ENCODE results near the gene CALR.

The CALR gene

DNA sequence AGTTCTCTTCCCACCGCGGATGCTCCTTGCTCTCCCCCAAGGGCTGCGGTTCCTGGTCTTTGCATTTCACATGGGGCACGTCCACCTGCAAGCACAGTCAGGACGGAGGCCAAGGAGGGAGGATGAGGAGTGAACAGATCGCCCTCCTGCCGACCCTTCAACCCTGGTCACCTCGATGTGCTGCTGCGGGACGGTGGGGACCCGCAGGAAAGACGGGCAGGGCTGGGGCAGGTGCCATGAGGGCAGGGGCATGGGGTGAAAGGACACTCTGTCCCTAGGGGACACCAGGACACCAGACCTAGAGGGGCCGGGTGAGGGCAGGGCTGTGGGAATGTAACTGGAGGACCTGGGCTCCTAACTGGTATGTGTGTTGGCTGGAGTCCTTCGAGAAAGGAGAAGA lies 20.2 kb upstream of the CALR start:
- no peak overlapping the region for H3K4me3 ChIP-seq
- no peaks in the 10 kb centered on the region for H3K27me3 ChIP-seq (ENCODE audit: low read depth)
- H3K4me1 ChIP-seq, result peaks cover 5% of the 10 kb centered on the region; the same call in 1 of the 2 replicates
- peaks cover 11% of the 10 kb centered on the region for H3K36me3 ChIP-seq (replicated peaks)
- in situ Hi-C loops (cut with MboI; ENCODE audit: low sequenced_read_pairs), result no loop called here
- DNase-seq (ENCODE audit: low spot score in 2 of 2), result no peak
- no peaks in the 10 kb centered on the region; the same call in 1 of the 2 replicates for H3K9me3 ChIP-seq

DNA sequence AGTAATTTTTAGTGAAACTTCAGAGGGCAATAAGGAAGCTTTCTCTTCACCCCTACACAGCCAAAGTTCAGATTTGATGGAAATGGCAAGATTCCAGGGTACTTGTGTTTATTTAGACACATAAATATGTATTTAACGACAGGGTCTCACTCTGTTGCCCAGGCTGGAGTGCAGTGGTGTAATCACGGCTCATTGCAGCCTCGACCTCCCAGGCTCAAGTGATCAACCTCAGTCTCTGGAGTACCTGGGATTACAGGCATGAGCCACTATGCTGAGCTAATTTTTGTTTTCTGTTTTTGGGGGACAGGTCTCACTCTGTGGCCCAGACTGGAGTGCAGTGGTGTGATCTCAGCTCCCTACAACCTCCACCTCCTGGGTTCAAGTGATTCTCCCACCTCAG lies 17.4 kb upstream of the CALR start:
- H3K4me1 ChIP-seq, result peaks cover 2% of the 10 kb centered on the region; the same call in 1 of the 2 replicates
- H3K27me3 ChIP-seq (ENCODE audit: low read depth), result no peaks in the 10 kb centered on the region
- no peak overlapping the region for H3K4me3 ChIP-seq
- no peaks in the 10 kb centered on the region; the same call in 1 of the 2 replicates for H3K9me3 ChIP-seq
- in situ Hi-C loops (cut with MboI; ENCODE audit: low sequenced_read_pairs), result no loop called here
- no peak for DNase-seq (ENCODE audit: low spot score in 2 of 2)
- peaks cover 37% of the 10 kb centered on the region for H3K36me3 ChIP-seq (replicated peaks)

DNA sequence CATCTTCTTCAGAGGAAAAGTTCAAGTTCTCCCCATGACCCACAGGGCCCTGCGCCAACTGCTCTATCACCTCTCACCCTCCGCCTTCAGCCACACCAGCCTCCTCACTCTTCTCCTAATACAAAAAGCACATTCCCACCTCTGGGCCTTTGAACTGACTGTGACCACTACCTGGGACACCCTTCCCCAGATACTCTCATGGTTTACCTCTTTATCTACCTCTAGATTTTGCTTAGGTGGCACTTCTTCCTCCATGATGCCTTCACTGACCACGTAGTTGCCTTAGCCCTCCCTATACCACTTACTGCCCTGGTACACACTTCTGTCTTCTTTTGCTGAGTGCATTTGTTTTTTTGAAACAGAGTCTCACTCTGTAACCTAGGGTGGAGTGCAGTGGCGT lies 15.4 kb upstream of the CALR start:
- DNase-seq (ENCODE audit: low spot score in 2 of 2), result no peak
- Histone ChIP-seq H3K27me3 (ENCODE audit: low read depth) (no peaks in the 10 kb centered on the region), H3K36me3 (replicated peaks) (peaks cover 52% of the 10 kb centered on the region), H3K9me3 (no peaks in the 10 kb centered on the region; the same call in 1 of the 2 replicates), H3K4me1 (peaks cover 2% of the 10 kb centered on the region; the same call in 1 of the 2 replicates), H3K4me3 (no peak overlapping the region)
- in situ Hi-C loops (cut with MboI; ENCODE audit: low sequenced_read_pairs), result no loop called here

DNA sequence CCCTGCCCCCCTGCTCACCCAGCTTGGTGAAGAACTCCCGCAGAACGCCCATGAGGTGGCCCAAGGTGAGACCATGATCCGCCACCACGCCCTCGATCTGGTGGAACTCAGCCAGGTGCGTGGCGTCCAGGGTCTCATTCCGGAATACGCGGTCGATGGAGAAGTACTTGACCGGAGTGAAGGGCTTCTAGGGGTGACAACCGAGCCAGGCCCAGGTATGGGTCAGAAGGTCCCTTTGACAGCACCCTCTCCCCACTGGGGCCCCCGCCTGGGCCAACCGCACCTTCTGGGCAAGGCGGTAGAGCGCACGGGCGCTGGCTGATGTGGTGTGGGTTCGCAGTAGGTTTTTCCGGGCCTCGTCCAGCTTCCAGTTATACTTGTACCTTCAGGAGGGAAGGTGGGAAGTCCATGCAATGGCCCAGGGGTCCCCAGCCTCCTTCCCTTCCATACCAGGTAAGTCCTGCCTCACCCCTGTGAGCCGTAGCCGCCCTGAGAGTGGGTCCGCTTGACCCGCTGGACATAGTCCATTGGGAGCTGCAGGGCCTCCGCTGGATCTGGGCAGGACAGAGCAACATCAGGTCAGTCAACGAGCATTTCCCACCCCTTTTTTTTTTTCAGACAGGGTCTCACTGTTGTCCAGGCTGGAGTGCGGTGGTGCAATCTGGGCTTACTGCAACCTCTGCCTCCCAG lies 13.6 kb upstream of the CALR start:
- Histone ChIP-seq H3K36me3 (replicated peaks) (peaks cover 67% of the 10 kb centered on the region), H3K4me3 (no peak overlapping the region), H3K4me1 (no peaks in the 10 kb centered on the region), H3K9me3 (no peaks in the 10 kb centered on the region), H3K27me3 (ENCODE audit: low read depth) (no peaks in the 10 kb centered on the region)
- in situ Hi-C loops (cut with MboI; ENCODE audit: low sequenced_read_pairs), result no loop called here
- DNase-seq (ENCODE audit: low spot score in 2 of 2), result no peak

DNA sequence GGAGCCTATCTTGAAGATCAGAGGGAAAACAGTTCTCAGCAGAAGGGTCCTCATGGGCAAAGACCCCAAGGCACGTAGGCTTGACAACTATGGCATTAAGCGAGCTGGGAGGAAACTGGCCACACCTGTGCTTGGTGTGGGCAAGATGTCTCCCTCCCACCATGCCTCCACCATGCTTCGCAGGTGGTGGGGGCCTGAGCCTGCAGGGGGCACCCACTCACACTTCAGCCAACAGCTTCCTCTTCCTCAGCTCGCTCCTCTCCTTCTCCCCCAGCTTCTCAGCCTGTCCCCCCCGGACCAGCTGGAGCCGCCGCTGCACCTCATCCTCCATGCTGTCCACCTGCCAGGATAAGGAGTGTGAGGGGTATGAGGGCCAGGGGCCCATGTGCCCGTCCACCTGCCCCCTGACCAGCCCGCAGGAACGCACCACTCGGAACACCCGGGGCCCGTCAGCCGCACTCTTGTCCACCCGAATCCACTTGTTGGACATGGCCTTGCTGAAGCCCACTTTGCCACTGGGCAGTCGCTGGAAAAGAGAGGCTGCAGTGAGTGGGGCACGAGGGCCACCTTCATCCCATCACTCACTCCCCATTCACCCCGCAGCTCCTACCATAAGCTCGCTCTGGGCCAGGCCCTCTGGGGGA lies 8.3 kb upstream of the CALR start:
- no peak overlapping the region for H3K4me3 ChIP-seq
- peaks cover 10% of the 10 kb centered on the region for H3K4me1 ChIP-seq
- no peaks in the 10 kb centered on the region for H3K9me3 ChIP-seq
- H3K27me3 ChIP-seq (ENCODE audit: low read depth), result no peaks in the 10 kb centered on the region
- H3K36me3 ChIP-seq (replicated peaks), result peaks cover 63% of the 10 kb centered on the region
- in situ Hi-C loops (cut with MboI; ENCODE audit: low sequenced_read_pairs), result no loop called here
- DNase-seq (ENCODE audit: low spot score in 2 of 2), result no peak

DNA sequence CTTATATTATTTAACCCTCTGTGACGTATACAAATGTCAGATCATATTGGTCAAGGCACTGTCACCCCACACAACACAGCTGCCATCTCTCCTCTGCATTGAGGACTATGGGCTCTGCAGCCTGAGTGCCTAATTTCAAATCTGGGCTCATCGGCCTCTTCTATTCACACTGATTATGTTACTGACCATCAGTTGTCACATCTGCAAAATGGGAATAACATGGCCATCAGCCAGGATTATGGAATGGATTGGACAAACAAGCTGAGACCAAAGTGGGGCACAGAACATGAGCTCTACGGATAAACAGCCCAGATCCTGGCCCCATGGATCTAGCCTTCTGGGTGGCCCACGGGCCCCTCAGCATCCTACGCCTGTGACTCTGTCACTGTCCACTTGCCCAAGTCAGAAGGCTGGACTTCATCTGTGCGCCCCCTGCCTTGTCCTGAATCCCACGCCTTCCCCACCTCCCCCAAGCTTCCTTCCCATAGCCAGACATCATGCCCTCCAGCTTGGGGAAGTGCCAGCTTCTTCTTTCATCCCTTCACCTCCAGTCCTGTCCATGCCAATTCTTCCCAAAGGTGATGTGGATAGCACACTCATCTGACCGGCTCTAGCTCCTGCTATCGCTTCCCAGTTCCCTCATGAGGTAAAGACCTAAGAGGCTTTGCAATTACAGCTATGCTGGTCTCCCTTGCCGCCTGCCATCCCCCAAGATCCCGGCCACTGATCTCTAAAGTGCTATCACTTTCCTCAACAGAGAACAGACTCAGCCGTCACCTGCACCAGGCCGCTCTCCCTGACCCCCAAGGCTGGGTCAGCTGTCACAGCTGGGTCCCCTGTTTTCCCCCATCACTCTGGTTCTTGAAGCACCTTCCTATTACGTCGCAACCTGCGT lies 5.8 kb upstream of the CALR start:
- in situ Hi-C loops (cut with MboI; ENCODE audit: low sequenced_read_pairs), result no loop called here
- Histone ChIP-seq H3K4me3 (peak overlapping the region; percentile 100), H3K9me3 (no peaks in the 10 kb centered on the region), H3K4me1 (peaks cover 13% of the 10 kb centered on the region), H3K27me3 (ENCODE audit: low read depth) (no peaks in the 10 kb centered on the region), H3K36me3 (replicated peaks) (peaks cover 41% of the 10 kb centered on the region)
- no peak for DNase-seq (ENCODE audit: low spot score in 2 of 2)

DNA sequence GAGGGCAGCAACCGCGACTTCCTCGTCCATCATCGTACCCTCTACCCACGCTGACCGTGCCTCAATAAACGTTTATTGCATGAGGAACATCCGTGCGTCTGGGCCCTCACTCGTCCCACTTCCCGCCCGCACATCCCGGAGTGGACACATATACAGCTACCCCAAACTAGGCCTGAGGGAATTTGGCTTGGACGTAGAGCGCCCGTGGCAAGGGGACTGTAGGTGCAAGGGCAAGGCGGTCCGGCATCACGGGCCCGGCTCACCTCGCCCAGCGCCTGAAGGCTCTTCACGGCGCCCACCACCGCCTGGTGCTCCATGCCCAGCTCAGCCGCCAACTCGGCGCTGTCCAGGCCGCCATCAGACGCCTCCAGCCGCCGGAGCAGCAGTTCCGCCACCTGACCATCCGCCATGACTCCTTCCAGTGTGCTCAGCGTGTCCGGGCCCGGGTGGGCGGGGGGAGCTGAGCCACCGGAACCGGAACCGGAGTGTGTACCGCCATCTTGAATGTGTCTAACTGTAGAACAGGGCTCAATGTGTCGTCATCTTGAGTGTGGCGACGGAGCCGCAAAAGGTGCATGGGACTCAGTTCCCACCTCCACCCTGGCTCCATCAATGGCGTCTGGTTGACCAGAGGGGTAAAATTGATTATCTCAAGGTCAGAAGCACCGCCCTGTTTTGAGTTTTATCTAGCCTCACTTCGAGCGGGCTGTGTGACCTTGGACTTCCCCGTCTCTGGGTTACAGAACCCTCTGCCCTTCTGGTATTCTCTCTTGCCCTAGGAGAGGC lies 4.9 kb upstream of the CALR start, which contains the start of gene FARSA:
Gene FARSA, minus strand, starts transcription at position 425 of the 786 bp plus-strand sequence. Its CDS starts 15 bp downstream, at position 410.
- Histone ChIP-seq H3K27me3 (ENCODE audit: low read depth) (no peaks in the 10 kb centered on the region), H3K4me3 (peak within 1 kb of the TSS; percentile 100), H3K36me3 (replicated peaks) (peaks cover 37% of the 10 kb centered on the region), H3K9me3 (no peaks in the 10 kb centered on the region), H3K4me1 (peaks cover 16% of the 10 kb centered on the region)
- in situ Hi-C loops (cut with MboI; ENCODE audit: low sequenced_read_pairs), result no loop called here
- DNase-seq (ENCODE audit: low spot score in 2 of 2), result peak; percentile 76 to 94

DNA sequence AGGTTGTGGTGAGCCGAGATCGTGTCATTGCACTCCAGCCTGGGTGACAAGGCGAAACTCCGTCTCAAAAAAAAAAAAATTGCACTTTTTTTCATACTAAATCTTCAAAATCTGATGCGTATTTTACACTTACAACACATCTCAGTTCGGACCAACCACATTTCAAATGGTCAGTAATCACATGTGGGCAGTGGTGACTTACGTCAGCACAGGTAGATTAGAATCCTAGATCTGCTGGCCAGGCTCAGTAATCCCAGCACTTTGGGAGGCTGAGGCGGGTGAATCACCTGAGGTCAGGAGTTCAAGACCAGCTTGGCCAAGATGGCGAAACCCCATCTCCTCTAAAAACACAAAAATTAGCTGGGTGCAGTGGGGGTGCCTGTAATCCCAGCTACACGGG lies 3.3 kb upstream of the CALR start:
- H3K27me3 ChIP-seq (ENCODE audit: low read depth), result no peaks in the 10 kb centered on the region

DNA sequence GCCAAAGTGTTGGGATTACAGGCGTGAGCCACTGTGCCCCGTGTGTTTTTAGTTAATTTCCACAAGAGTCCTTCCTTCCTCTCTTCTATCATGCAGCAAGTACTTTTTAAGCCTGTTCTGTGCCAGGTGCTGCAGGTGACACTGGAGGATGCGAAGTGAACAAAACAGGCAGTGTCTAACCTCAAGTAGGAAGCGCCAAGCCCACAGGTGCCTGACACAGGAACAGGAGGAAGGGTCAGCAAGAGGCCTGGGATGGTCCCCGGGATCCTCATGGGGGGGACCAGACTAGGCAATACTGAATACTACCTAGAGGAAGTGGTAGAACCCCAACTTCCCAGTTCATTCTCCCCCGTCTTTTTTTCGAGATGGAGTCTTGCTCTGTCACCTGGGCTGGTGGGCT lies 1.8 kb upstream of the CALR start:
- no peak overlapping the region for H3K4me3 ChIP-seq
- H3K9me3 ChIP-seq, result no peaks in the 10 kb centered on the region
- no peaks in the 10 kb centered on the region for H3K27me3 ChIP-seq (ENCODE audit: low read depth)
- peaks cover 34% of the 10 kb centered on the region for H3K4me1 ChIP-seq
- in situ Hi-C loops (cut with MboI; ENCODE audit: low sequenced_read_pairs), result no loop called here
- DNase-seq (ENCODE audit: low spot score in 2 of 2), result no peak
- H3K36me3 ChIP-seq (replicated peaks), result peaks cover 40% of the 10 kb centered on the region

More for the DNA sequence above, 3.3 kb upstream of the CALR start:
- no peak for DNase-seq (ENCODE audit: low spot score in 2 of 2)
- peaks cover 38% of the 10 kb centered on the region for H3K36me3 ChIP-seq (replicated peaks)
- H3K4me1 ChIP-seq, result peaks cover 25% of the 10 kb centered on the region
- no peaks in the 10 kb centered on the region for H3K9me3 ChIP-seq
- in situ Hi-C loops (cut with MboI; ENCODE audit: low sequenced_read_pairs), result no loop called here
- no peak overlapping the region for H3K4me3 ChIP-seq

DNA sequence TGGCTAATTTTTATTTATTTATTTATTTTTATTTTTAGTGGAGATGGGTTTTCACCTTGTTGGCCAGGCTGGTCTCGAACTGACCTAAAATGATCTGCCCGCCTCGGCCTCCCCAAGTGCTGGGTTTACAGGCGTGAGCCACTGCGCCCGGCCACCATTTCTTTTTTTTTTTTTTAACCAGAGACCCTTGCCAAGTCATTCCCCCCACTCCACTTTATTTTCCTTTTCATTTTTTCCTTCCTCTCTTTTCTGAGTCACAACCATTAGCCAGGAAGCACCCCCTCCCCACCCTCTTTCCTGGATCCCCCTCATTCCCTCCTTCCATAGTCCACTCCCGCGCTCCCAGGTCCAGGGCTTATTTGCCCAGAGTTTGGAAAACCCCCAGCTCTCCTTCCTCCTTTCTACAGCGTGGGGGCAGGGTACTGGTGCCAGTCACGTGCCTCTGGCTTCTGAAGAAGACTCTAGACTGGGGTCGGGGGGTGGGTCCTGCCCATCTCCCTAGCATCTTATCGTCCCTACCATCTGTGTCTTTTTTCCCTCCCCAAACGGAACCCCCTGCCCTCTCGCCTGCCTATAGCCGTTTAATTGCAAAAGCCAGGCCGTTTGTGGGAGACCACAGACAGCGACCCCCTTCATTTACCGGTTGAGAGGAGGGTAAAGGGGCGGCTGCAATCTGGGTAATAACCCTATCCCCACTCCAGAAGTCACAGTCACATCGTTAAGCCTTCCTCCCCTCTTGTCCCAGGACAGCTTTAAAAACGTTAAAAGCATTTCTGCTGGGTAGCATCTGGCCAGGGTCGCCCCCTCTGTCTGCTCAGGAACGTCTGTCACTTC lies 1.1 kb upstream of the CALR start:
- peak overlapping the region; percentile 100 for H3K4me3 ChIP-seq
- H3K9me3 ChIP-seq, result no peaks in the 10 kb centered on the region
- H3K36me3 ChIP-seq (replicated peaks), result peaks cover 45% of the 10 kb centered on the region
- DNase-seq (ENCODE audit: low spot score in 2 of 2), result peak in 1 of 2 experiments; percentile 64
- H3K4me1 ChIP-seq, result peaks cover 31% of the 10 kb centered on the region
- H3K27me3 ChIP-seq (ENCODE audit: low read depth), result no peaks in the 10 kb centered on the region
- in situ Hi-C loops (cut with MboI; ENCODE audit: low sequenced_read_pairs), result no loop called here

DNA sequence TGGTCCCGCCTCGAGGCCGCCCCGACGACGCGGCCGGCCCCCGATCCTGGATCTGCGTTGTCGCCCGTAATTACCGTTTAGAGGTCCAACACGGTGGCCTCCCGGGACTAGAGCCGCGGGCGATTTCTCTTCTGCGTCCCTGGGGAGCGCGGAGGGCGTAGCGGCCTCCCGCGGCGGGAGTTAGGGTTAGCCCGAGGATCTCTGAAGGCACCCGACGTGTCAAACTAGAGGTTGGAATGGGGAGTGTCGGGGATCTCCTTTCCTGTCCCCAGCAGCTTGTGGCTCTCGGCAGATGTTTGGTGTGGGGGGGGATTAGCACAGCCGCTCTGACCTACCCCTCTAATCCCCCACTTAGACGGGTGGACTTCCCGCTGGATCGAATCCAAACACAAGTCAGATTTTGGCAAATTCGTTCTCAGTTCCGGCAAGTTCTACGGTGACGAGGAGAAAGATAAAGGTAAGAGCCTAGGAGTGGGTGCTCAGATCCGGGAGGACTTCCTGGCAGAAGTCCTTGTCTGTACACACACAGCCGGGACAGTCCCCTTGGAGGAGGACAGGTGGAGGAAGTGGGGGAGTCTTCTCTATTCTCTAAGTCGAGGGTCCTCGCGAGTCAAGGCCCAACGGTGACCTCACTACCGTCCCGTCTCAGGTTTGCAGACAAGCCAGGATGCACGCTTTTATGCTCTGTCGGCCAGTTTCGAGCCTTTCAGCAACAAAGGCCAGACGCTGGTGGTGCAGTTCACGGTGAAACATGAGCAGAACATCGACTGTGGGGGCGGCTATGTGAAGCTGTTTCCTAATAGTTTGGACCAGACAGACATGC lies 581 bp downstream of the CALR start:
- Histone ChIP-seq H3K4me3 (peak overlapping the region; percentile 100), H3K27me3 (ENCODE audit: low read depth) (no peaks in the 10 kb centered on the region), H3K9me3 (no peaks in the 10 kb centered on the region), H3K4me1 (peaks cover 28% of the 10 kb centered on the region), H3K36me3 (replicated peaks) (peaks cover 54% of the 10 kb centered on the region)
- in situ Hi-C loops (cut with MboI; ENCODE audit: low sequenced_read_pairs), result no loop called here
- peak in 1 of 2 experiments; percentile 57 for DNase-seq (ENCODE audit: low spot score in 2 of 2)

DNA sequence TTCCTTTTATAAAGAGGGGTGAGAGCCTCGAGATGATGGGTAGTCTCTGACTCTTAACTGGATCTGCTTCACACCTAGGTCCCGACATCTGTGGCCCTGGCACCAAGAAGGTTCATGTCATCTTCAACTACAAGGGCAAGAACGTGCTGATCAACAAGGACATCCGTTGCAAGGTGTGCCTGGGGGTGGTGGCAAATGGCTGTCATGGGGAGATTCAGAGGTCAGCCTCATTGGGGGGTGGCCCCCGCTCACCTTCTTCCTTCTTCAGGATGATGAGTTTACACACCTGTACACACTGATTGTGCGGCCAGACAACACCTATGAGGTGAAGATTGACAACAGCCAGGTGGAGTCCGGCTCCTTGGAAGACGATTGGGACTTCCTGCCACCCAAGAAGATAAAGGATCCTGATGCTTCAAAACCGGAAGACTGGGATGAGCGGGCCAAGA lies 1.6 kb downstream of the CALR start:
- Histone ChIP-seq H3K36me3 (replicated peaks) (peaks cover 64% of the 10 kb centered on the region), H3K4me1 (peaks cover 25% of the 10 kb centered on the region), H3K4me3 (peak overlapping the region; percentile 100), H3K9me3 (no peaks in the 10 kb centered on the region), H3K27me3 (ENCODE audit: low read depth) (no peaks in the 10 kb centered on the region)
- in situ Hi-C loops (cut with MboI; ENCODE audit: low sequenced_read_pairs), result no loop called here
- no peak for DNase-seq (ENCODE audit: low spot score in 2 of 2)

Data from HAP-1 (cell line).